Tibial nerve (tissue), 4 donors: ENCODE measurements around the gene TSPAN5.

ENCODE experiments used
- CTCF ChIP-seq, 5 experiments: fragments of 200-600 bp in 3 of 5; fragments of 450-650 bp in 2 of 5; sonication (generic) in 3 of 5; IDR thresholded peaks; one replicate each; pipeline ENCODE4 v1.5.1; 2016 to 2019; ENCODE audit warnings: antibody characterized with exemption in 5 of 5, mild to moderate bottlenecking in 3 of 5, moderate library complexity in 2 of 5
- EP300 ChIP-seq, 2 donors: sonication (generic); formaldehyde crosslinking; IDR thresholded peaks; one replicate each; pipeline ENCODE4 v1.6.1; 2017; ENCODE audit warnings: antibody characterized with exemption in 2 of 2, mild to moderate bottlenecking in 1 of 2
- POLR2A ChIP-seq, 2 donors: fragments of 450-650 bp; IDR thresholded peaks; one replicate each; pipeline ENCODE4 v1.6.1; 2017; ENCODE audit warnings: antibody characterized with exemption in 2 of 2, mild to moderate bottlenecking in 2 of 2, moderate library complexity in 2 of 2

- TF ChIP-seq CTCF (IDR thresholded peaks at IDR 0.05) (no peak), POLR2A (IDR thresholded peaks at IDR 0.05) (no peak), EP300 (IDR thresholded peaks at IDR 0.05) (no peak)
Observed at GRCh38 chr4:98583265-98583664, 75.1 kb downstream of the TSPAN5 start.
